K562 (cell line): Measurements from ENCODE around the gene LRRC27. TPM values are rescaled to one million over a fixed set of nuclear protein-coding genes. Genes with fewer than 3 reads are reported as not detected.
A peak's percentile ranks its signal among the peaks of the same experiment; 100 is the strongest.

Experiments
- ARID3B ChIP-seq: fragments of 250-450 bp; sonication (Bioruptor Pico); IDR thresholded peaks from 2 replicates; pipeline ENCODE4 v1.4.0; 2020; ENCODE audit warnings: borderline replicate concordance
- ATF3 ChIP-seq, 2 experiments: fragments of 450-650 bp in 1 of 2; sonication (generic) in 1 of 2; formaldehyde crosslinking in 1 of 2; IDR thresholded peaks in 1 of 2; conservative IDR thresholded peaks in 1 of 2; 2 replicates each; pipeline versions ENCODE4 v1.6.1 to v1.8.1; 2016 to 2023; ENCODE audit warnings: mild to moderate bottlenecking in 2 of 2, moderate library complexity in 2 of 2, inconsistent platforms in 1 of 2, missing genetic modification reagents in 1 of 2
- C11orf30 ChIP-seq: fragments of 450-650 bp; IDR thresholded peaks from 2 replicates; pipeline ENCODE4 v1.6.1; 2016; ENCODE audit warnings: low read depth, mild to moderate bottlenecking
- GATAD2A ChIP-seq: fragments of 450-650 bp; IDR thresholded peaks from 2 replicates; pipeline ENCODE4 v1.6.1; 2017
- HDAC1 ChIP-seq, 2 experiments: fragments of 450-650 bp; IDR thresholded peaks; 2 replicates each; pipeline ENCODE4 v1.6.1; 2016 to 2017; ENCODE audit warnings: inconsistent platforms in 1 of 2, mild to moderate bottlenecking in 1 of 2, moderate library complexity in 1 of 2
- MTA2 ChIP-seq: fragments of 450-650 bp; IDR thresholded peaks from 2 replicates; pipeline ENCODE4 v1.6.1; 2016; ENCODE audit warnings: low read depth
- TAL1 ChIP-seq: fragments of 450-650 bp; IDR thresholded peaks from 2 replicates; pipeline ENCODE4 v1.6.1; 2016; ENCODE audit warnings: mild to moderate bottlenecking
- U2AF2 ChIP-seq: fragments of 200-400 bp; formaldehyde crosslinking; optimal IDR thresholded peaks from 2 replicates; pipeline ENCODE3; 2017; ENCODE audit warnings: low read depth, mild to moderate bottlenecking, low read length
- polyA plus RNA-seq, 8 experiments: library from polyadenylated mRNA; depleted of rRNA in 4 of 8; stranded (reverse) in 5 of 8; unstranded in 3 of 8; fragments of >200 nt; fragmentation: Nextera tagmentation in 2 of 8; fragmentation: Illumina TruSeq in 1 of 8; extraction: Ambion mirVana in 2 of 8; extraction: Trizol in 1 of 8; gene quantifications; 2 replicates each; pipeline versions ENCODE4 v1.2.1 to v1.2.3, GENCODE V29; 2011 to 2014; ENCODE audit warnings: inconsistent platforms in 1 of 8, missing spikeins in 1 of 8
- total RNA-seq, 7 experiments: library from RNA; depleted of rRNA in 6 of 7; stranded (reverse); fragments of >200 nt in 6 of 7; fragmentation: Illumina TruSeq in 2 of 7; extraction: Trizol in 2 of 7; gene quantifications; 2 replicates each; pipeline versions ENCODE4 v1.2.1 to v1.2.3, GENCODE V29; 2011 to 2021; ENCODE audit warnings: low replicate concordance in 1 of 7
- TF ChIP-seq, protein P1 (sequence below), 2 experiments: fragments of 250-450 bp in 1 of 2; fragments of 450-650 bp in 1 of 2; sonication (Bioruptor Pico) in 1 of 2; IDR thresholded peaks; 2 replicates each; pipeline versions ENCODE4 v1.6.1 to v1.8.0; 2016 to 2021; ENCODE audit warnings: mild to moderate bottlenecking in 2 of 2, moderate library complexity in 2 of 2, missing compliant biosample characterization in 1 of 2, missing genetic modification characterization in 1 of 2

LRRC27 gene
- total and polyA plus RNA-seq, 9 of the 15 experiments (the other 6 are each of a cell fraction or from before 2014, with no cell fraction given) = 0.10 to 2.7 (median 1.4) TPM

DNA sequence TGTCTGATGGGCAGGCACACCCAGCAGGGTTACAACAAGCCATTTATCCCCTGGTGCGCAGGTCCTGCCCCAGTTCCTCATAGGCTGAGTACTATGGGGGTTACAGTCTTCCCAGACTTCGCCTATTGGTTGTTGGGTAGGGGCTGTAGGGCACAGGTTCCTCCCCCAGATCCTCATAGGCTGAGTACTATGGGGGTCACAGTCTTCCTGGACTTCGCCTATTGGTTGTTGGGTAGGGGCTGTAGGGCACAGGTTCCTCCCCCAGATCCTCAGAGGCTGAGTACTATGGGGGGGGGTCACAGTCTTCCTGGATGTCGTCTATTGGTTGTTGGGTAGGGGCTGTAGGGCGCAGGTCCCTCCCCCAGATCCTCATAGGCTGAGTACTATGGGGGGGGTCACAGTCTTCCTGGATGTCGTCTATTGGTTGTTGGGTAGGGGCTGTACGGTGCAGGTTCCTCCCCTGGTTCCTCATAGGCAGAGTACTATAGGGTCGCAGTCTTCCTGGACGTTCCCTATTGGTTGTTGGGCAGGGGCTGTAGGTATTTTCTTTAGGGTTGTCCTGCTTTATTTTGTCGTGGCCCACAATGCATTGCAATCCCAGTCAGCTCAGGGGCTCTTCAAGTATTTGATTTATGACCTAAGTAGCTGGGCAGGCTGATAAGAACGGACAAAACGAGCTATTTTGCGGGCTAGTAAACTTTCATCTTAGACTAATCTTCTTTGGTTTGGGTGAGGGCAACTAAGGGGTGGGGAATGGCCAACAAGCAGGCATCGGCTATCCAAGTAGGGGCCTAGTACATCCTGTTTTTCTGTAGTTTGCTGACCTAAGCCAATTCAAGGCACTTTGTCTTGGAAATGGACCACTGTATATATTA, 3.4 kb downstream of the LRRC27 start (continued):
- peak; percentile 36; the same call in 1 of the 2 replicates for TF ChIP-seq GATAD2A
- TF ChIP-seq MTA2 = 0 out of 2 replicates have a peak, but pooled peaks have one; percentile 11
- peak; percentile 38; the same call in 1 of the 2 replicates for TF ChIP-seq TAL1
- peak in 1 of 2 experiments; percentile 30; a peak in 1 of 4 replicates for TF ChIP-seq HDAC1 (IDR thresholded peaks at IDR 0.05)
- peak; percentile 59; the same call in 1 of the 2 replicates for TF ChIP-seq C11orf30
- TF ChIP-seq, protein P1, sequence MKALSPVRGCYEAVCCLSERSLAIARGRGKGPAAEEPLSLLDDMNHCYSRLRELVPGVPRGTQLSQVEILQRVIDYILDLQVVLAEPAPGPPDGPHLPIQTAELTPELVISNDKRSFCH (CRISPR knock-in tag; IDR thresholded peaks at IDR 0.05) = no peak
- TF ChIP-seq, protein P1 (tag; IDR thresholded peaks at IDR 0.05) = no peak
- no peak; the same call in 1 of the 2 replicates for TF ChIP-seq ATF3 (IDR thresholded peaks at IDR 0.05)
- no peak for TF ChIP-seq ATF3 (CRISPR knock-in tag; conservative IDR thresholded peaks at IDR 0.05)
- no peak for TF ChIP-seq U2AF2
- TF ChIP-seq ARID3B (CRISPR knock-in tag) = no peak
